GM21526 (cell line): ENCODE measurements around the gene LYRM9.
"Not testable (repeated sequence)": the region's sequence is repeated elsewhere in the genome, so short reads cannot be mapped to it uniquely, and the experiment has no call there.

ENCODE experiments used
- ATAC-seq: cut with Tn5 transposase; IDR thresholded peaks from one replicate; pipeline ENCODE4 v1.9.1; 2021; ENCODE audit warnings: moderate library complexity; ENCODE audit not compliant: unreplicated experiment, low FRiP score

The LYRM9 gene

DNA sequence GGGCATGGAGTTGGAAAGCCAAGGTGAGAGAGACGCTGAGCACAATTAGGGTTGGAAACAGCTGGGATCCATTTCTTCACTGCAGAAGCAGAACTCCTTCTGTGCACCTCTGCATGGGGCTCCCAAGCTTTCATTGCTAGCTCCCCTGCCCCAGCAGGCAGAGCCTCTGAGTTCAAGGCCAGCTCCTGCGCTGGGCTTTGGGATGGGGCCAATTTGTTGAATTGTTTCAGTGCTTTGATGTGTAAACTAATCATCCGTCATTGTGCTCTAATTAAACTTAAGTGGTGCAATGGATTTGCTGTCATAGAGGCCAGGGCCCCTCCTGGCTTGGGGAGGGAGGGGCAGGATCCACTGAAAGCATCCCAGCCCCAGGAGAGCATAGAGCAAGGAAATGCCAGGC, 13.5 kb upstream of the LYRM9 start:
- no peak for ATAC-seq

DNA sequence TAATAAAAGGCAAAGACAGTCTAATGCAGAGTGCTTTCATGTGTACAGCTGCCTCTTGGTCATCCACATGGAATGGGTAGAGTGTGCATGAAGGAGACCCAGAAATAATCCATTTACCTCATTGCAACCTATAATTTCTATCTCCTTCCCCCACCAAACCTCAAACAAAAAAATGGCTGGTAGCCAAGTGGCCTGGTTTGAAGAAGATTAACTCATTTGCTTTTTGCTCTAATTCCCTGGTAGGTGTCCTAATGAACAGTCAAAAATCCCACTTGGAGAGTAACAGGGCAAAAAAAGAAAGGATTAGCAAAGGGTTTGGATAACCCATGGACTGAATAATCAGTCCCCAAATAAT, 13.0 kb upstream of the LYRM9 start:
- no peak for ATAC-seq

DNA sequence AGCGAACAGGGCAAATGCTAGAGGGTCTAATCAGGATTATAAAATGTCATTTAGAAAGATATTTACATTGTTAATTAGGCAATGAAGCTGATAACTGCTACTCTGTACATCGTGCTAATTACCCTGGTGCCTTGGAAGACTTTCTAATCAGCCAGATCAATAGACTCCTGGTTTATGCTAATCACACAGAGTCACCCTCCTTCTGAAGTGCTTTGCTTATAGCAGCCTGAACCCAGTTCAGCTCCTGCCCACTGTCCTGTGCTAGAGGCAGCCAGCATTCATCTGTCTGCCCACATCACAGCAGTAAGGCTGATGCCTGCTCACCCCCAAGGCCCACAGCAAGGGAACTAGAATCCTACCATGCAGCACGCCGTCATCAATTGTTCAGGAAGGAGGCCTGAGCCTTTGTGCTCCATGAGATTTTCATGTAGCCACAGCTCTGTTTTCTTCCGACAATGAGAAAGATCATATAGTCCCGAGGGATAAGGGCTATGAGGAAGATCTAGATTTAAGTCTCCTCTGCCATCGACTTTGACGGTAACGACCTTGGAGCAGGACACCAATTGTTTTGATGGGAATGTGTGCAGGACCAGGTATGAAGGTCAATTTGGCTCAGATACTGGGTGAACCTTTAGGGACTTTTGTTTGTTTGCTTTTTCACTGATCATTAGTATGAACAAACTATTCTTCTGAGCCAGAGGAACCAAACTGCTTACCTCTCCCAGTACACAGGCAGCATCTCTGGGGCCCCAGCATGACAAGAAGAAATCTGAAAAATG, 12.5 kb upstream of the LYRM9 start:
- no peak for ATAC-seq

DNA sequence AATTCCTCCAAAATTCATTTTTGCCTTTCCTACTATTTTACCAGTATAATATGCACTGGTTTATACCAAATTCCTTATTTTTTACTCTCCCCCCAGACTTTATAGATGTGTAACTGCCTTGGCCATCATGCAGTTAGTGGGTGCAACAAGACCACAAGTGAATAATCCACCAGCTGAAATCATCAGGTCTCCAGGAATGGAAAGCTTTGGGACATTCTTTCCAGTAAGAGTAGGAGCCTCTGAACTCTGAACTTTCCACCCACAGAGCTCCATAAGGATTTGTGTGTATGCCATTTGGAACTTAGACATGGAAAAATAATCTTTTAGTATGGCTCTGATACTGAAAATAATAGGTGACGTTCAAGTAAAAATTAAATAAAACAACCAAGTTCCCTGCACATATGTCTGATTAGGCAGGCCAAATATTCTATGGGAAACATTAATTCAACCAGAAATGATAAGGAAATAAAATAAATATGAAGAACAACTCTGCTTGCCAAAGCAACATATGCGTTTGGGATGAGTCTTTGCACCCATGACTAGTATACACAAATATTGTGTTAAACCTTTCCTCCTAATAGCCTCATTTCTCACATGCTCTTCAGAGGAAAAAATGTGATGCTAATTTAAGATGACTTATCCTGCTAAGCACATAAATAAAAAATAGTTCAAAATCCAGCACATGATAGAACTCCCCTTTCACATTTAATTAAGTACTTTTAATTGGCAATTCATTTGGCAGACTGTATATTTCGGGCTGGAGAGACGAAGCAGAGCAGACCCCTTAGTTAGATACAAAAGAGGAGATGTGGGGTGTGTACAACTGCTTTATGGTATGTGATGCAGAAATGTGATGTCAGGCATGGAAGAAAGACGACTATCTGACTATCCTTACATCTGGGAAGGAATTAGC, 11.6 kb upstream of the LYRM9 start:
- ATAC-seq: no peak

DNA sequence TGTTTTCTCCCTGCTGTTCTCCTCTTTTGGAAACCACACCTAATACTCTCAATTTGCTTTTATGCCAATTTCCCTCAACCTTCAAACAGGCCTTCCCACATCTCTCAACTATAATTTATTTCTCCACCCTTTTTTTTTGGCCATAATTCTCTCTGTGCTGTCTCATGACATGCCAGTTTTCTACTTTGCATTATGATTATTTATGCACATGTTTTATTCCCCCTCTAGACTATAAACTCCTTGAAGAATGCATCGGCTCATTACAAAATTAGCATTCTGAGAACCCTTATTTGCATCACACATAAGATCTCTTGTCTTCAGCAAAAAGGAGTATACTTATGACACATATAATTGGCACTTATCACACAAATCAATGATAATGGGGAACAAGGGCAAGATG, 10.9 kb upstream of the LYRM9 start:
- ATAC-seq: no peak

DNA sequence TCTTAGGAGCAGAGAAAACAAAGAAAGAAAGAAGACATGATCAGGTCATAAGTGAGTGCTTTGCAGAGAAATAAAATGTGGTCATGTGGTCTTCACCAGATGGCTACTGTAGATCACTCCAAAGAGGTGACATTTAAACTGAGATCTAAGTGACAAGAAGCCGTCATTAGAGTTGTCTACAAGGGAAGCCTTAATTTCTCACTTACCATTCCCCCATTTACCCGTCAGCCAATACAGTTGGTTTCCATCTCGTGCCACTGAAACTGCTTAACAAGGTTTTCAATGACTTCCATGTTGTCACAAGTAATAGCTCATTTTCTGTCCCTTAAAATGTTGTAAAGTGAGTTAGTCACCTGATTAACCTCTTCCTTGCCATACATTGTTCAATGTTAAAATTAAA, 6.4 kb upstream of the LYRM9 start:
- no peak for ATAC-seq

DNA sequence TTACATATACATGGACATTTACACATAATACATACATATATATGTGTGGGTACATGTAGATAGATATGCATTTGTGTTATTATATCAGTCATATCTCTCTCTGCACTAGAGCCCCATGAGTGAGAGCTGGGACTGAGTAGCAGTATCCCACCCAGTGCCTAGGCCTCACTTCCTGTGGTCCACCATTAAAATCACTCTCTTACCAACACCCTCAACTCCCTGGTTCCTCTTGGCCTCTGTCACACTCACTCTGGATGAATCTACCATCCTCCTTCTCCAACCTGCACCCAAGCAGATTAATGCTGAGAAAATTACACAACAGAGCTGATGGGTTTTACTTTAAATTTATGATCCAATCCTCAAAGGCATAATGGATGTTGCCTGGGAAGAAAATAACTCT, 4.9 kb upstream of the LYRM9 start:
- no peak for ATAC-seq

DNA sequence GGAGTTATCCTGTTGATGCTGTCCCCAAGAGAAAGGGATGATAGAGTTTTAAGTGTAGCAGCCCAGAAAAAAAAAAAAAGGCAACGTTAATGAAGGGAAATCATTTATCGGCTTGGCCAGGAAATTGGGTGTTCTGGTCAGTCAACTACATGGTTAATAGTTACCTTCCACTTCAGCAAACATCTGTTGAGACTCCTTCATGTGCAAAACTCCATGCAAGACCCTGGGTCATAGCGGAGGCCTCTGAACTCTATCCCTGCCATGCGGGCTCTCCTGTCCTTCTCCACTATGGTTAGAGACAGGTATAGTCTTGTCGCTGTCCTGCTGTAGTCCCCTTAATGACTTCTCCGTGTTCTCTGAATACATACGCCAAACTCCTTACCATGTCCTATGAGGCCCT, 3.5 kb upstream of the LYRM9 start:
- no peak for ATAC-seq

DNA sequence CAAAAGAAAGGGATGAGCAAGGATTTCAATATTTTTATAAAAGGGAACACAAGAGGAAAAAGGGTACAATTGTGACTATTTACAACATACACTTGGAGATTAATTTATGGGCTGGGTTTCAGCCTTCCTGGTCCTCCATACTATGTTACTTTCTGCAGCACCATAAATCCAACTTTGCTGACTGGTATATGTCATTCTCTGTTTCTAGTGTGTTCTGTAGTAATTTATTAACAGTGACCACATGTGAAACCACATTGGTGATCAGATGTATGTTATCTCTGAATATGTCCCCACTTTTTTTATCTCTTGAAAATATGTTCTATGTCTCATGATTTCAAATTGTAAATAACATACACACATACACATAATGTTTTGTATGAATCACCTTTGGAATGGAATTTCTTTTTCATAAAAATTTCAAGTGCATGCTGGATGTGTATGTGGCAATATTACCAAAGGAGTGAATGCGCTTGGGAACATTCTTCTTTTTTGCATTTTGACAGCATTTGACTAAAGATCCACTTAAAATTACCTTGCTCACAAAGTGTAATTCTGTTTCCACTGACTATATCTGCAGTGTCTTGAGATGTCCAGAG, 2.9 kb upstream of the LYRM9 start:
- no peak for ATAC-seq

DNA sequence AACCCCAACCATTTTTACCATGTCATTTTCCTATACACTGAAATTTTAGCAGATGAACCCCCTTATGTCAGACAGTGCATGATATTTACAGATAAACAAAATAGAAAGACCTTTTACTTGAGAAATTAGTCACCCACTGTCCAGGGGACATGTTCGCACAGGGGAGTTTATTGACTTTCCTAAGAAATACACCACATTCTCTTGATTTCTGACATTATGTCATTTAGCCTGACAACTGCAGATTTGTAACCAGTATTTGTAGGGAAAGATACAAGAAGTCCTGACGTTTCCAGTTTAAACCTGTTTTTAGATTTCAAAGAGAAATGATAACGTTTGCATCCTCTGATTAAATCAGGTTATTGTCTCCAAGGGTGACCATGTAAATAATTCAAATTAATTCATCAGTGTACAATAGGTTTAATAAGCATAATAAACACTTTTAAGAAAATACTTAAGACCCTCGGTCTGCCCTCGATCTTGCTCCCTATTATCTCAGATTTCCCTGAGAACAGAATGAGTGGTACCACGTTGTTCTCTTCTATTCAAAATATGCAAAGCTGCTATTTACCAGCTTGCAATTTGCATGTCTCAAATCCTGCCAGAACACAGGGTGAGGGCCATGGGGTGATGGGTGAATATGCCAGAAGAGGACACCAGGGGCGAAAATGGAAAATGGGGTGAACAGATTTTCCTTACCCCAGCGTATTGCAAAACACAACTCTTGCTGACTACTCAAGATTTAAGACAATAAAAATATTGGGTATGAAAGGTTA, 2.1 kb upstream of the LYRM9 start:
- no peak for ATAC-seq

DNA sequence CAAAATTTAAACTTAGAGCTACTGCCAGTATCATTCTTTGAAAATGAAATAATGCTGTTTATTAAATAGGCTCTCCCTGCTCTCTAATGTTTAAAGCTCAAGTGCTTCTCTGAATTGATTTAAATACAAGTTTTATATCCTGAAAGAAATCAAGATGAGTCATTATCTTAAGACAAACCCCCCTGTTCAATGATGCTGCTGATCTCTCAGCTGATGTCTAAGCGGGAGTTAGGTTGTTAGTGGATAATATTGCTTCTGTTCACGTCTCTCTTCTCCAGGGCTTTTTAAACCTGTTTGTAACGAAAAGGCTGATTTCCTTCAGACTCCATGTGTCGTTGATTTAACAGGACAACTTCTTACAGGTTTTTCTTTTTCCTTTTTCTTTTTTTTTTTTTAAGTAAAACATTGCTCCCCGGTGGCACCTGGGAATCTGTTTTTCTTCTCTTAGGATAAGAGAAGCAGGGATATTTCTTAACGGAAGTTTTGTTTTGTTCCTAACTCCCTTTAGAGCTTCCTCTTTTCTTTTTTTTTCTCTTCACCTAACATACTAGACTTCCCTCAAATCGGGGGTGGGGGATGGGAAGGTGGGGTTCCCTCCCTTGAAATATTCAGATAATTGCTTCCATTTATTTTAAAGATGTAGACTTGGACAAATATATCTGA, 807 bp upstream of the LYRM9 start:
- no peak for ATAC-seq

DNA sequence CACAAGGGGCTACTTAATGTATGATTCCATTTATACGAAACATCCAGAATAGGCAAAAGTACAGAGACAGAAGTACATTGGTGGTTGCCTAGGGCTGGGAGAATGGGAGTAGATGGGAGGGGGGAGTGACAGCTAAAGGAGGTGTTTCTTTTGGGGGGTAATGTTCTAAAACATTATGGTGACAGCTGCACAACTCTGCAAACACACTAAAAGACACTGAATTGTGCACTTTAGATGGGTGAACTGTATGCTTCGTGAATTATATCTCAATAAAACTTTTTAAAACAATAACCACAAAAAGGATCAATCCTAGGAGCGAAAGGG, 661 bp downstream of the LYRM9 start:
- no peak for ATAC-seq

DNA sequence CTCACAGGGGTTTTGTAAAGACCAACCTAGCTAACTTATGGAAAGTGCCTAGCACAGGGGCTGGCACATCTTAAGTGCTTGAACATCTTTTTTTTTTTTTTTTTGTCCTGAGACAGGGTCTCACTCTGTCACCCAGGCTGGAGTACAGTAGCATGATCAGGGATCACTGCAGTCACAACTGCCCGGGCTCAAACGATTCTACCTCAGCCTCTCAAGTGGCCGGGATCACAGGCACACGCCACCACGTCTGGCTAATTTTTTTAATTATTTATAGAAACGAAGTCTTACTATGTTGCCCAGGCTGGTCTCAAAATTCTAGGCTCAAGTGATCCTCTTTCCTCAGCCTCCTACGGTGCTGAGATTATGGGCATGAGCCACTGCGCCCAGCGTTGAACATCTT, 1.3 kb downstream of the LYRM9 start:
- no peak for ATAC-seq

DNA sequence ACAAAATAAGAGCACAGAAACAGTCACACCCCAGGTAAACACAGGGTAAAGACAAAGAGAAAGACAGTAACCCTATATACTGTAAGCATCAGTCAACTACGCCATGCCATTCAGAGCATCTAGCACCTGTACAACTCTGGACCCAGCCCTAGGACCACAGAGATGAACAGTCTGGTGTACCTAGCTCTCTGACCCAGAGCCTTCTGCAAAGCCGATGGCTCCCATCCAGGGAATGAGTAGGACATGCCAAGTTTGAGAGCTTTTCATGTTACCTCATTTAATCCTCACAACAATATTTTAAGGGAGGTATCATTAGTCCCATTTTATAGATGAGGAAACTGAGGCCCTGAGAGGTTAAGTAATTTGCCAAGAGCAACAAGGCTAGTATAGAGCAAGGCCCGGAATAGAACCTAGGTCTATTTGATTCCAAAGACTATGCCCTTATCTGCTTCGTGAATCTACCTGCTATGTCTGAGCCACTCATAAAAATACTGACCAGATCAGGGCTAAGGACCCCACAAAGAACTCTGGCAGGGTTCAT, 3.4 kb downstream of the LYRM9 start:
- ATAC-seq: no peak

DNA sequence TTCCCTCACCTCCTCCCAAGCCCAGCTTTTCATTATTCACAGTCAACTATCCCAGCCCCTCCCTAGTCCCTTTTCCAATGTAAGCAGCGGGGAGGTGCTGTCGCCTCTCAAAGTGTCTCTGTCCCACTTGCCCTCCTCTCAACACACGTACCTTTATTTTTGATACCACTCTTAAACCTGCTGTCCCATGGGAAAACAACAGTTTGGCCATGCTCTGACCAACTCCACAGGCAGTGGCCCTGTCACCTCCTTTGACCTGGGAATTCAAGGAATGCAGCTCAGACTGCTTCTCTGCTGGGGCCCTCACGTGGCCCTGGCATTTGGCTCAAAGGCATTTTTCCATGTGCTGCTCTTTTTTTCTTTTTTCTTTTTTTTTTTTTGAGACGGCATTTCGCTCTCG, 4.2 kb downstream of the LYRM9 start:
- ATAC-seq: no peak

DNA sequence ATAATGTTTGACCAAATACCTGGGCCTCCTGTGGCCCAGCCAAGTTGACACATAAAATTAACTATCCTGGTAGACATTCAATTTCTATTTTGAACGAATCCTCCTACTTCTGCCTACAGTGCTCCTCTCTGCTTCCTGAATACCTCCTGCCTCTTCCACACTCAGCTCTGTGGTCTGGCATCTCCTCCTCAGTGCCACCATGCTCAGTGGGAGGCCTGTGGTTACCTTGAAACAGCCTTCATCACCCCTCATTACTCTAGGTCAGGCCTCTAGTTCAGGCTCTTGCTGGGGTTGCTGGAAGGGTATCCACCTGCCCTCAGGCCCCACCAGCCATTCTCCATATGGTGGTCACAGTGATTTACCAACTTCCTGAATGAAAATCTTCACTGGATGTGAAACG, 5.1 kb downstream of the LYRM9 start:
- ATAC-seq: no peak

DNA sequence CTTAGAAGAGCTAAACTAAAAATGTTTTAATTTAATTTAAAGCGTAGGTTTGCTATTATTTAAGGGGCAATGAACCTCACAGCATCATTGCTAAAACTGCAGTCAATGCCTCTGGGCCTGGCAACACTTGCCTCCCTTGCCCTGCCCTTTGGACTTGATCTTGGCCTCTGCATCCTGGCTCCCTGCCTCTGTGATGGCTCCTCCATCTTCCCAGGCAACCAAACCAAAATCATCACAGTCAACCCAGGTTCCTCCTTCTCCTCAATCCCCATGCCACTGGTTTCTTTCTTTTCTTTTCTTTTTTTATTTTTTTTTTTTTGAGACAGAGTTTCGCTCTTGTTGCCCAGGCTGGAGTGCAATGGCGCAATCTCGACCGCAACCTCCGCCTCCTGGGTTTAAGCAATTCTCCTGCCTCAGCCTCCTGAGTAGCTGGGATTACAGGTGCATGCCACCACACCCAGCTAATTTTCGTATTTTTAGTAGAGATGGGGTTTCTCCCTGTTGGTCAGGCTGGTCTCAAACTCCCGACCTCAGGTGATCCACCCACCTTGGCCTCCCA, 6.7 kb downstream of the LYRM9 start:
- not testable (repeated sequence) for ATAC-seq

DNA sequence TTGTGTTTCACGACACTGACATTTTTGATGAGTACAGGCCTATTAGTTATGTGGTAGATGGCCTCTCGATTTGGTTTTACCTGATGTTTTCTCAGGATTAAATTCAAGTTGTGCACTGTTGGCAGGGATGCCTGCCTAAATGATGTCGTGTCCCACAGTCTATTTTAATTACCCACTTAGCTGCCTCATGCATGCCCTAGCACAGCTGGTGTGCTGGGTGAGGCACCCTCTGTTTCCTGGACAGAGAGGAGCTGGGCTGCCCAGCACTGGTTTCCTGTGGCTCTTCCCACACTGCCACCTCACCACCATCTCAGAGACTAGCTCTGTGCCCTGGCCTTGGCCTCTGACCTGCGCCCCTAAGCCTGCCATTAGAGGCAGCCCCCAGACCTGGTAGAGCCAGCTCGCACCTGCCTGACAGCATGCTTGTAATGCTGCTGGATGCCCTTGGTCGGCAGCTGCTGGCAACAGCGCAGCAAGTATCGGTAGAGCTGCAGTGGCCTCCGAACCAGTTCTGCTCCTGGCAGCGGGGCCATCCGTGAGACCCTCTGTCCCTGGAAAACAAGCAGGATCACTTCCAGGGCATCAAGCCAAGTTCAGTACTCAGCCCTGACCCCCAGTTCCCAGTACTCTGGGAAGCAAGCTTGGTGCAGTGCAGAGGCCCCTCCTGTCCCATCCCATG, 10.9 kb downstream of the LYRM9 start:
- no peak for ATAC-seq

DNA sequence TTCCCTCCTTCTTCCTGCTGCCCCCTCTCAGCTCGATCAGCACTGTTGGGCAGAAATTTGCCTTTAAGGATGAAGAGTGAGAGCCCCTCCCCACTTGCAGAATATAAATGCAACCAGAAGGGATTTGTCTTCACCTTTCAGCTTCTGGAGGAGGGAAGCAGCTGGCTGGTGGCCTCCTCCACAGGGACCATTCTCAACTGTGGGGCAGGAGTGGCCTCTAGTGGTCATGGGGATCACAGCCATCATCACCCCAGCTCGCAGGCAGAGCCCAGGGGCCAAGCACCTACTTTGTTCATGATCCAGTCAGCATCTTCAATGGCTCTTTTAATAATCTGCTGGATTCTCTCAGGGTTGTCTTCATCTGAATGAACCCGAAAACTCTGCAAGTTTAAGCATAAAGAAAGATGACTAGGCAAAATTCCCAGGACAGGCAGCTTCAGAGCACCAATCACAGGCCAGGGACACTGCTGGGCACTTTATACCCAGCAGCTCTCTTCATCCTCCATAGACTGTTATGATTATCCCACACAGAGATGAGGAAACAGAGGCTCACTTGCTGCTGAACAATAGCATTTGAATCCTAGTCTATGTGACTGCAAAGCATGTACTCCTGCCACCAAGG, 13.1 kb downstream of the LYRM9 start:
- peak; percentile 50 for ATAC-seq
